Sigmoid colon (tissue), 7 donors: ENCODE results near the gene STARD13. TPM values are rescaled to one million over a fixed set of nuclear protein-coding genes. Genes with fewer than 3 reads are reported as not detected.
A peak's percentile ranks its signal among the peaks of the same experiment; 100 is the strongest.

Source experiments
- DNase-seq: peaks from one replicate; pipeline ENCODE4 v3.0.0-alpha.2; 2019
- H3K27ac ChIP-seq, 4 donors: fragments of 200-600 bp; sonication (generic); one replicate each; pipeline ENCODE4 v1.5.1; 2016 to 2019; ENCODE audit warnings: mild to moderate bottlenecking in 1 of 4
- H3K27me3 ChIP-seq, 3 donors: fragments of 200-600 bp; sonication (generic); one replicate each; pipeline ENCODE4 v1.5.1; 2019; ENCODE audit warnings: mild to moderate bottlenecking in 1 of 3
- H3K36me3 ChIP-seq, 4 donors: fragments of 200-600 bp; sonication (generic); one replicate each; pipeline ENCODE4 v1.5.1; 2016 to 2019
- H3K4me1 ChIP-seq, 4 donors: fragments of 200-600 bp; sonication (generic); one replicate each; pipeline ENCODE4 v1.5.1; 2017 to 2019
- H3K4me3 ChIP-seq, 4 donors: fragments of 200-600 bp; sonication (generic); one replicate each; pipeline ENCODE4 v1.5.1; 2017 to 2019; ENCODE audit warnings: mild to moderate bottlenecking in 2 of 4, moderate library complexity in 1 of 4
- H3K9me3 ChIP-seq, 4 donors: fragments of 200-600 bp in 3 of 4; sonication (generic) in 3 of 4; one replicate each; pipeline versions ENCODE4 v1.5.1 to v1.6.1; 2013 to 2019
- EP300 ChIP-seq, 4 donors: sonication (generic); formaldehyde crosslinking; IDR thresholded peaks; one replicate each; pipeline ENCODE4 v1.6.1; 2017; ENCODE audit warnings: antibody characterized with exemption in 4 of 4
- POLR2A ChIP-seq, 2 donors: fragments of 450-650 bp; IDR thresholded peaks; one replicate each; pipeline ENCODE4 v1.6.1; 2016; ENCODE audit warnings: antibody characterized with exemption in 2 of 2, mild to moderate bottlenecking in 2 of 2, moderate library complexity in 2 of 2
- POLR2AphosphoS5 ChIP-seq, 4 donors: sonication (generic); formaldehyde crosslinking; IDR thresholded peaks; one replicate each; pipeline ENCODE4 v1.6.1; 2017; ENCODE audit warnings: antibody characterized with exemption in 4 of 4
- WGBS, 2 donors: extraction: QIAGEN DNeasy Blood & Tissue Kit; methylation state at CpG; one replicate each; pipeline ENCODE4 v1.1.7; 2013; 5-methylcytosine and 5-hydroxymethylcytosine counted together
- intact Hi-C: fragments of 100-400 bp; cut with DNase I; formaldehyde crosslinking; loops from one replicate; pipeline ENCODE4 v1.15.1; 2023
- polyA plus RNA-seq, 3 donors: library from polyadenylated mRNA; stranded (reverse); fragments of 200-250 nt; gene quantifications; one replicate each; pipeline ENCODE4 v1.2.3, GENCODE V29; 2013
- total RNA-seq, 4 donors: library from RNA; depleted of rRNA; stranded (reverse); fragments of >200 nt; gene quantifications; one replicate each; pipeline ENCODE4 v1.1.0, GENCODE V29; 2016
- TF ChIP-seq, protein P1 (sequence below), 4 experiments: fragments of 450-650 bp in 3 of 4; fragments of 200-600 bp in 1 of 4; IDR thresholded peaks; one replicate each; pipeline ENCODE4 v1.5.1; 2016 to 2019; ENCODE audit warnings: antibody characterized with exemption in 4 of 4, mild to moderate bottlenecking in 3 of 4, moderate library complexity in 2 of 4
- donor health status: healthy with polysubstance abuse.
- donor health status: Bipolar disorder and iron deficiency.
- donor health status: healthy.

STARD13 gene
- total and polyA plus RNA-seq, 7 donors: 3.7 to 102 (median 66.7) TPM

DNA sequence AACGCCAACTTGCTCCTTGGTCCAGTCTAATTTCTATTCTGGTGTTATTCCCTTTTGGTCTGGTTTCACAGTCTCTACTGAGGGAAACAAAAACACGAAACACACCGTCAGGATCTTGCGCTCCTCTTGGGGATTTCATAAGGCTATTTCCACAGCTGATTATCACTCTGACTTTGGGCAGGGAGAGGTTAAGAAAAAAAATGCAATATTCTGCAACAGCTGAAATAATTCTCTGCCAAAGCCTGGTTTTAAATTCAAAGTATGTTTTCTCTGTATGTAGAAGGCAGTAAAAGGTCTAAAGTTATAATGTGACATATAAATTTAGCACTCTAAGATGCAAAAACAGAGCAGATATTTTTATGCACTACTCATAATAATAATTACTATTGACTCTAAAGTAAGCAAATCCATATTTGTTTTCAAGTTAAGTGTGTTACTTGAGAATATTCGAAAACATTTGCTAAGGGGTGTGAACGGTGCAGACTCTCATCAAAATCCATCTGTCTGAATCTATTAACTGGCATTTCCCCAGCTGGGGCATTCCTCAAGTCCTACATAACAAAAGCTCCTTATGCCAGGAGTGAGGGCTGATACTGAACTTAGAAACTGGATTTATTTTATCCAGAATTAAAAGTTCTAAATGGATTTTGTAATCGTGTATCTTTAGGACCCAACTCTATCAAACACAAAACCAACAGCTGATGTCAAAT, 38.4 kb upstream of the STARD13 start:
- Histone ChIP-seq H3K27me3 (no peaks in the 10 kb centered on the region), H3K4me3 (no peak overlapping the region), H3K4me1 (peaks cover 0 to 44% (median 12%) of the 10 kb centered on the region in 4 donors), H3K36me3 (no peaks in the 10 kb centered on the region), H3K9me3 (no peaks in the 10 kb centered on the region), H3K27ac (peak overlapping the region in 2 of 4 donors; percentile 47 to 61)
- TF ChIP-seq, protein P1, sequence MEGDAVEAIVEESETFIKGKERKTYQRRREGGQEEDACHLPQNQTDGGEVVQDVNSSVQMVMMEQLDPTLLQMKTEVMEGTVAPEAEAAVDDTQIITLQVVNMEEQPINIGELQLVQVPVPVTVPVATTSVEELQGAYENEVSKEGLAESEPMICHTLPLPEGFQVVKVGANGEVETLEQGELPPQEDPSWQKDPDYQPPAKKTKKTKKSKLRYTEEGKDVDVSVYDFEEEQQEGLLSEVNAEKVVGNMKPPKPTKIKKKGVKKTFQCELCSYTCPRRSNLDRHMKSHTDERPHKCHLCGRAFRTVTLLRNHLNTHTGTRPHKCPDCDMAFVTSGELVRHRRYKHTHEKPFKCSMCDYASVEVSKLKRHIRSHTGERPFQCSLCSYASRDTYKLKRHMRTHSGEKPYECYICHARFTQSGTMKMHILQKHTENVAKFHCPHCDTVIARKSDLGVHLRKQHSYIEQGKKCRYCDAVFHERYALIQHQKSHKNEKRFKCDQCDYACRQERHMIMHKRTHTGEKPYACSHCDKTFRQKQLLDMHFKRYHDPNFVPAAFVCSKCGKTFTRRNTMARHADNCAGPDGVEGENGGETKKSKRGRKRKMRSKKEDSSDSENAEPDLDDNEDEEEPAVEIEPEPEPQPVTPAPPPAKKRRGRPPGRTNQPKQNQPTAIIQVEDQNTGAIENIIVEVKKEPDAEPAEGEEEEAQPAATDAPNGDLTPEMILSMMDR (IDR thresholded peaks at IDR 0.05): no peak
- no peak for TF ChIP-seq POLR2A (IDR thresholded peaks at IDR 0.05)
- no peak for TF ChIP-seq EP300 (IDR thresholded peaks at IDR 0.05)
- no peak for TF ChIP-seq POLR2AphosphoS5 (IDR thresholded peaks at IDR 0.05)
- no peak for DNase-seq
- intact Hi-C loops: no loop called here
- WGBS, 2 donors: 85 to 89% methylated on average over 7 of the region's 7 CpGs

- Histone ChIP-seq H3K4me1 (peaks cover 0 to 35% (median 12%) of the 10 kb centered on the region in 4 donors), H3K4me3 (no peak overlapping the region), H3K36me3 (no peaks in the 10 kb centered on the region), H3K27me3 (no peaks in the 10 kb centered on the region), H3K27ac (peak overlapping the region; percentile 43 to 61 (median 52)), H3K9me3 (no peaks in the 10 kb centered on the region)
- no peak for DNase-seq
- intact Hi-C loops: no loop called here
- TF ChIP-seq POLR2AphosphoS5 (IDR thresholded peaks at IDR 0.05) (no peak), EP300 (IDR thresholded peaks at IDR 0.05) (no peak), POLR2A (IDR thresholded peaks at IDR 0.05) (no peak)
- TF ChIP-seq, protein P1 (IDR thresholded peaks at IDR 0.05): no peak
- 82 to 87% methylated on average over 7 of the region's 7 CpGs for WGBS, 2 donors
Observed at GRCh38 chr13:33322965-33323668, 37.6 kb upstream of the STARD13 start.

GRCh38 chr13:33322543-33322809, 36.9 kb upstream of the STARD13 start:
- Histone ChIP-seq H3K27me3 (no peaks in the 10 kb centered on the region), H3K4me1 (peaks cover 0 to 35% (median 12%) of the 10 kb centered on the region in 4 donors), H3K27ac (peak overlapping the region; percentile 43 to 61 (median 52)), H3K36me3 (no peaks in the 10 kb centered on the region), H3K4me3 (peak overlapping the region in 1 of 4 donors; percentile 5), H3K9me3 (no peaks in the 10 kb centered on the region)
- 77 to 92% methylated on average over 5 of the region's 5 CpGs for WGBS, 2 donors
- intact Hi-C loops: no loop called here
- TF ChIP-seq, protein P1 (IDR thresholded peaks at IDR 0.05): no peak
- peak in 2 of 4 donors; percentile 14 to 25 for TF ChIP-seq POLR2AphosphoS5 (IDR thresholded peaks at IDR 0.05)
- TF ChIP-seq EP300 (IDR thresholded peaks at IDR 0.05): peak in 1 of 4 donors; percentile 13
- no peak for TF ChIP-seq POLR2A (IDR thresholded peaks at IDR 0.05)
- DNase-seq: peak; percentile 83

DNA sequence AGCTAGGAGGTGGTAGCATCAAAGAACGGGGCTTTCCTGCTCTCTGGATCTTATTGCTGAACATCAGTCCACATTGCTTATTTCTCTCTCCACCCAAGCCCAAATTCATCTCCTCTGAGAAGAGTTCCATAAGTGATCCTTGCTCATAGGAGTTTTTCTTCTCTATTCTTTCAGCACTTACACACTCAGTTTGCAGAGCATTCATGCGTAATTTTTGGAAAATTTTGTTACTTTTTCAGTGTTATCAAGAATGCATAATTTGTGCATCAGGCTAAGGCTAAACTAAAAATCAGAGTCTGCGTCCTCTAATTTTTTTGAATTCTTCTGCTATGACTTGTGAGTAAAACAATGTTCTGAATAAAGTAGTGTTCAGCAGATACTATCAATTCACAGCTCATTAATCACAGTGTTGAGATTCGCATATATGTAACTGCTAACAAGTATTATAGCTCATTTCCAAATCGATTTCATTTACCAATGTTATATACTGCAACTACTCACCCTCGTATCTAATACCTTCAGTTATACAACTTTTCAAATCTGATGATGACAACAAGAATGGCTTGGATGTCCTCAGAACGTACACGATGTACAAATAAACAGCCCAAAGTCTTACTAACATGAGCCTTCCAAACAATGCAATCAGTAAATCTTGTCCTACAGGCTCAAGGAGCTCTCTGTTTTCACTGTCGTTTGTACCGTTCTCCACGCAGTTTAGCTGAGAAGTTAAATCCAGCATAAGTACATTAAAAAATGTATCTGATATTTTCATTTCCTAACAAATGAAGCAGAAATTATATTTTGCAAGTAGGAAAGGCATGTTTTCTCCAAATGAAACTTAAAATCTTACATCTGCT, 36.4 kb upstream of the STARD13 start:
- Histone ChIP-seq H3K27ac (peak overlapping the region; percentile 43 to 61 (median 52)), H3K4me1 (peaks cover 0 to 35% (median 12%) of the 10 kb centered on the region in 4 donors), H3K27me3 (no peaks in the 10 kb centered on the region), H3K4me3 (peak overlapping the region in 1 of 4 donors; percentile 5), H3K9me3 (no peaks in the 10 kb centered on the region), H3K36me3 (no peaks in the 10 kb centered on the region)
- intact Hi-C loops: no loop called here
- 77 to 83% methylated on average over 11 of the region's 11 CpGs for WGBS, 2 donors
- TF ChIP-seq EP300 (IDR thresholded peaks at IDR 0.05): peak in 1 of 4 donors; percentile 7
- TF ChIP-seq, protein P1 (IDR thresholded peaks at IDR 0.05): no peak
- DNase-seq: no peak
